Fibroblast of skin of left quadriceps (primary cell): ENCODE measurements around the gene ZNFX1.
"Not testable (repeated sequence)": the region's sequence is repeated elsewhere in the genome, so short reads cannot be mapped to it uniquely, and the experiment has no call there.

Experiments
- DNase-seq, 2 experiments: peaks; one replicate each; pipeline ENCODE4 v3.0.0-alpha.2; 2013; ENCODE audit warnings: low read depth in 2 of 2

The ZNFX1 gene

DNA sequence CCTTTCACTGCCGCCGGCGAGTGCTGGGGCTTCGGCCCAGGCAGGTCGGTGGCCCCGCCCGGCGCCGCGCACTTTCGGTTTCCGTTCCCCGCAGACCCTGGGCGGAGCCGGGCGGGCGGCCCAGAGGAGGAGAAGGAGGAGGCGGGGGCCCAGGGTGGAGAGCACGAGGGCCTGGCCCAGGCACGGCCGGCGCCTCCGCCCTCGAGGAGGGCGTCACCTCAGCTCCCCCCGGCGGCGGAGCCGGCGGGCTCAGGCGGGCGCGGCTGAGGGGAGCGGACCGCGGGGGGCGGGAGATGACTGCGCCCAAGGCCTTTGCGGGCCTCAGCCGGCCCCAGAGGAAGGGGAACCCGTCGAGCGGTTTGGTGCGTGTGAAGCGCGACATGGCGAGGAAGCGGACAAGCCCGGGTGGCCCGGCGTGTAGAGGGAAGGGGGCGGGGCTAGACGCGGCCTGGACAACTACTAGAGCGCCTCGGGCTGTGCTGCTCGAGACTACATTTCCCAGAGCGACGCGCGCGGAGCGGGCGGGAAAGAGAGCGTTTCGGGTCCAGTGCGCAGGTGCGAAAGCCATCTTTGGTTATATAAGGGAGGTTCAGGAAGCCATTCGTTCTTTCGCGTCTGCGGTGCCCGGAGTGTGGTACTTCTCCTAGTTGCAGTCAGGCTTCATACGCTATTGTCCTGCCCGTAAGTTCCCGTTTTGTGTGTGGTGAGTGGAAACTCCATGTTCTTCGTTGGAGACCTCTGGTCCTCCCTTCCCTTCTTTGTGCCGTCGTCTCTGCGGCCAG, at the start of gene ZNFX1:
ZNFX1 (minus strand) TSS at position 22 of the 782 bp plus-strand sequence. CDS start 2,218 bp downstream, outside the sequence.
- peak; percentile 96 for DNase-seq

- no peak for DNase-seq
Observed at GRCh38 chr20:49326026-49326425, 48.2 kb upstream of the ZNFX1 start.

DNA sequence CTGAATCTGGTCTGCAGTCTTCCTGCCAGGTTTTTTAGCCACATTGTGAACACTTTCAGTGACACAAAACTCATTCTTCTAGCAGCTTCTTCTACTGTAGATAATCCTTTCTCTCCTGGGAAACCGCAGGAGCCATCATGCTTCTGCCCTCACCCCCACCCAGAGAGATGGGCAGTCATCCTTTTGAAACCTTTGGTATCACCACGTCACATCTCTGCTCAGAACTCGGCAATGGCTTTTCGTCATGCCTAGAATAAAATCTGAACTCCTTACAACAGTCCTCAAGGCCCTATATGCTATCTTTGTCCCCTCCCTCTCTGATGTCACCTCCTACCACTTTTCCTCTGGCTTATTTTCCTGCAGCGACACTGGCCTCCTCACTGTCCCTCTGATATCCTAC, 46.4 kb upstream of the ZNFX1 start:
- no peak for DNase-seq

DNA sequence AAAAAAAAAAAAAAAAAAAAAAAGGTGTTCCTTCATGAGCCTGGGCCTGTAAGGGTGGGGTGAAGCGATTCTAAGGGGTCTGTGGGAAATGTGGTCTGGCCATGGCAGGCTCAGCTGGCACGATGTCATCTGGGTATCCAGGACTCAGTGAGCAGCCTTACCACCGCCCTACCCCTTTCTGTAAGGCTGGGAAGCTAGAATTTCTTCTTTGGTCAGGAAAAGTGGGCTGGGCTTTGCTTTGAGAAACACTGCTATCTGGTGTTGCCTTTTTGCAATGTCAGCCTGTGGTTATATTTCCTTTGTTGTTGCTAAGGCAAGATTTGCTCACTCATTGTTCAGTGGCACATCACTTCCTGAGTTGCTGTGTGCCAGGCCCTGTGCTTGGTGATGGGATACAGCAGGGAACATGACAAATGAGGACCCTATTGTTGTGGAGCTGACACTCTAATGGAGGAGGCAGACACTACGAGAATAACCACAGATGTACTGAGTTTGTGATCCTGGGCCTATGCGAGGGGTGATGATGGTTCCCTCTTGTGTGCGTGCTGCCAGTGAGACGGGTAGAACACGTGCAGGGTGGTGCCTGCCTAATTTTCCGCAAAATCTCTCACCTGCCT, 45.9 kb upstream of the ZNFX1 start:
- DNase-seq, result peak in 1 of 2 experiments; percentile 32

GRCh38 chr20:49320460-49320859, 42.6 kb upstream of the ZNFX1 start:
- peak in 1 of 2 experiments; percentile 8 for DNase-seq

GRCh38 chr20:49319208-49319809, 41.5 kb upstream of the ZNFX1 start:
- no peak for DNase-seq

GRCh38 chr20:49318430-49319207, 40.8 kb upstream of the ZNFX1 start:
- DNase-seq, result no peak

DNA sequence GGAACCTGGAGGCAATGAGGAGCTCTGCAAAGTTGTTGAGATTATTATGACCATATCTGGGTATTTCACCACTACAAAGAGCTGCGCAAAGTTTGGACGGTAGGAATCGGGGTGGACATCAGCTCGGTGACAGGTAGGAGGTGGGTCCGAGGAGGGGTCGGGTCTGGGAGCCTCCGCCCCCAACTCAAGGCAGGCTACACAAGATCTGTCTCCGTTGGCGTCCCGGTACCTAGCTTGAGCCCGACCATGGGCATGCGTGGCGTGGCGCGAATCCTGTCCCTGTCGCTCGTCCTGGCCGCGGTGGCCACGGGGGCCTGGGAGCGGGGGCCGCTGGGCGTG, 40.2 kb upstream of the ZNFX1 start:
- DNase-seq, result no peak

- no peak for DNase-seq
Observed at GRCh38 chr20:49316704-49317103, 38.8 kb upstream of the ZNFX1 start.

DNA sequence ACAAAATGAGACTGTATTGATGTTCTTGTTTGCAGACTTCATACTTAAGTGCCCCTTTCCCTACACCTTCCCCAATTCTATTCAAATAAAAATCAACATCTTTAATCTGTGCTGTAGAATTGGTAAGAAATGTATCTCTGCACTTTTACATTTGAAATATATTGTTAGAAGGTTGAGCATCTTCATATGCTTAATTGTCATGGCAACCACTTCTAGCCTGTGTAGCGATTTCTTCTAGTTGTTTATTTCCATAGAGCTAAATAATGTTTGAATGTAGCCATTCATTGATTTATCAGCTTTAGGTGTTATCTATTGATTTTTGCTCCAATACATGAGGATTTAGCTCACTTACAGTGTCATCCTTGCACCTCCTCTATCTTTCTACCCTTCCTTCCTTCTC, 37.7 kb upstream of the ZNFX1 start:
- no peak for DNase-seq

- not testable (repeated sequence) for DNase-seq
Observed at GRCh38 chr20:49314052-49314451, 36.2 kb upstream of the ZNFX1 start.

- DNase-seq, result no peak
Observed at GRCh38 chr20:49313283-49313682, 35.4 kb upstream of the ZNFX1 start.

- DNase-seq, result no peak
Observed at GRCh38 chr20:49312661-49313060, 34.8 kb upstream of the ZNFX1 start.

DNA sequence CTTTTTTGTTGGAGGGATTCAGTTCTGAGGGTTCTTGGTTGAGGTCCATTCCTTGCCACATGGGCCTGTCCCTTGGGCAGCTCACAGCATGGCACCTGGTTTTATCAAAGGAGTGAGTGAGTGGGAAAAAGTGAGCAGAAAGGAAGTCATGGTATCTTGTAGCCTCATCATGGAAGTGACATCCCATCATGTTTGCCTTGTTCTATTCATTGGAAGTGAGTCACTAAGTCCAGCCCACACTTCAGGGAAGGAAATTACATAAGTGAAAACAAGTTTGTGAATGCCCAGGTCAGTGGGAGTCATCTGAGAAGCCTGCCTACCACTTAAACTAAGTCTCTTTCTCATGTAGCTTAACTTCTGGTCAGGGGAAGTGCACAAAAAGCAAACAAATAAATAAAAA, 32.8 kb upstream of the ZNFX1 start:
- DNase-seq, result no peak

DNA sequence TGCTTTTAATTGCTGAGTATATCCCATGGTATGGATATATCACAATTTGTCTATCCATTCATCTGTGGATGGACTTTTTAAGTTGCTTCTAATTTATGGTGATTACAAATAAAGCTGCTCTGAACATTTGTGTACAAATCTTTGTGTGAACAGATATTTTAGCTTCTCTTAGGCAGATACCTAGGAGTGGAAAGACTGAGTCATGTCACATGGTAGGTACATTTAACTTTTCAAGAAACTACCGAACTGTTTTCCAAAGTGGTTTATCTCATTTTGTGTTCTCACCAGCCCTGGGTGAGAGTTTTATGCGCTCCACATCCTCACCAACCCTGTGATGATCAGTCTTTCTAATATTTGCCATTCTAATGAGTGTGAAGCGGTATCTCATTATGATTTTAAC, 31.0 kb upstream of the ZNFX1 start:
- DNase-seq, result no peak

- no peak for DNase-seq
Observed at GRCh38 chr20:49306903-49307620, 29.2 kb upstream of the ZNFX1 start.

DNA sequence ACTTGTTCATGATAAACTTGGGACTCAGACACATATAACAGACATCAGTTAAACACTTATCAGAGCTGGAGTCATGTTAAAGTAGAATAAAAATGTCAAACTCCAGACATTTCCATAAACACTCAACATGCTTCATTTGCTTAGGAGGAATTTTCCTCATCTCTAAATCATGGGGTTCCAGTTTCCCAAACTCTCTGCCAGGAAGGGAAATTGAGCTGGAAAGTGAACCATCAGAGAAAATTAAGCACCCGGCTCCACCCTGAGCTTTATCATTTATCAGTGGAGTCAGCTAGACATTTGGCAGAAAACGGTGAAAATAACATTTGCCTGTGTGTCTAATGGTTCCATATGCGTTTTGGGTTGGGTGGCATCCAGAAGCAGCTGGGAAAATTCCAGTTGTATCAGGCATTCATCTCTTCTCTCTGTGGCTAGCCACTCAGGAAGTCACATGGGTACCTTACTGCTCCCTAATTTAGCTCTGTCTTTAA, 25.3 kb upstream of the ZNFX1 start:
- no peak for DNase-seq

- DNase-seq, result no peak
Observed at GRCh38 chr20:49297605-49298530, 20.0 kb upstream of the ZNFX1 start.

- DNase-seq, result not testable (repeated sequence)
Observed at GRCh38 chr20:49294002-49294654, 16.3 kb upstream of the ZNFX1 start.

DNA sequence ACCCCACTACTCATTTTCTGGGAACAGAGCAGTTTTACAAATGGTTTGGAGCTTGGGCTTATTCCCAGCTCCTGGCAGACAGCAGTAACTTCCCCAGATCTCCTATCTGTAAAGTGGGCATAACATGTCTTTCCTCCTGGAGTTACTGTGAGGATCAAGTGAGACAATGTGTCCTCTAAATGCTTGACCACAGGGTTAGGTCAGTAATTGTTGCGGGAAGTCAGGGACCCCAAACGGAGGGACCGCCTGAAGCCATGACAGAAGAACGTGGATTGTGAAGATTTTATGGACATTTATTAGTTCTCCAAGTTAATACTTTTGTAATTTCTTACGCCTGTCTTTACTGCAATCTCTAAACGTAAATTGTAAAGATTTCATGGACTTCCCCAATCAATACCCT, 15.3 kb upstream of the ZNFX1 start:
- DNase-seq, result no peak
